ENCODE data around the gene TNRC6C.

TNRC6C gene

GRCh38 chr17:78106211-78106610, 147.7 kb downstream of the TNRC6C start:
- H3K36me3 ChIP-seq (replicated peaks in 1 of 2; ENCODE audit: control insufficient read depth in 2 of 2, insufficient read depth in 2 of 2, low read length in 2 of 2) = peaks cover 38 to 76% of the 10 kb centered on the region in 2 donors
- no peak overlapping the region for H3K23ac ChIP-seq (ENCODE audit: low read depth, low read length, poor library complexity)
- no peak overlapping the region for H3K4me2 ChIP-seq (ENCODE audit: insufficient read depth, low read length, poor library complexity, severe bottlenecking)
- no peak overlapping the region for H2BK12ac ChIP-seq (ENCODE audit: low read length)
- no peak overlapping the region for H2AFZ ChIP-seq (ENCODE audit: low read length)
- H2BK120ac ChIP-seq (ENCODE audit: low read depth, low read length) = no peak overlapping the region
- no peak overlapping the region for H3K4me3 ChIP-seq (ENCODE audit: low read length in 2 of 2)
- no peak overlapping the region for H3K18ac ChIP-seq (ENCODE audit: low read length)
- no peak overlapping the region for H3K27ac ChIP-seq (replicated peaks; ENCODE audit: low read length)
- peaks cover 1% of the 10 kb centered on the region for H3K79me1 ChIP-seq (ENCODE audit: low read depth, low read length)
- peaks cover 3% of the 10 kb centered on the region in 2 donors for H3K9me3 ChIP-seq (replicated peaks in 1 of 2; ENCODE audit: control insufficient read depth in 2 of 2, insufficient read depth in 1 of 2, low read depth in 1 of 2, low read length in 2 of 2)
- H3K4me1 ChIP-seq (ENCODE audit: control insufficient read depth in 2 of 2, insufficient read depth in 1 of 2, low read depth in 1 of 2, low read length in 2 of 2) = no peaks in the 10 kb centered on the region
- H4K91ac ChIP-seq (ENCODE audit: low read depth, low read length, poor library complexity) = no peak overlapping the region
- H4K8ac ChIP-seq (ENCODE audit: low read depth, low read length) = no peak overlapping the region
- H3K14ac ChIP-seq (ENCODE audit: low read length) = no peak overlapping the region
- no peak overlapping the region for H3K4ac ChIP-seq (ENCODE audit: low read length)
- H3K9ac ChIP-seq (ENCODE audit: low read depth, low read length, poor library complexity) = no peak overlapping the region
- no peak for DNase-seq (ENCODE audit: low spot score)
- H2AK5ac ChIP-seq (ENCODE audit: low read depth, low read length) = no peak overlapping the region
- no CpG with 5 or more reads among the region's 15 CpGs for WGBS, 2 donors (ENCODE audit: extremely low coverage in 2 of 2, insufficient read length in 2 of 2, insufficient replicate concordance in 1 of 2)
- H2BK15ac ChIP-seq (ENCODE audit: low read length) = no peak overlapping the region
- no peaks in the 10 kb centered on the region for H3K27me3 ChIP-seq (ENCODE audit: control insufficient read depth in 3 of 3, insufficient read depth in 3 of 3, low read depth in 1 of 3, low read length in 3 of 3)
- H2BK5ac ChIP-seq (ENCODE audit: low read length) = no peak overlapping the region

GRCh38 chr17:78107457-78107856, 149.0 kb downstream of the TNRC6C start:
- Histone ChIP-seq H4K8ac (ENCODE audit: low read depth, low read length) (no peak overlapping the region), H3K27ac (replicated peaks; ENCODE audit: low read length) (no peak overlapping the region)
- no CpG with 5 or more reads among the region's 10 CpGs for WGBS, 2 donors (ENCODE audit: extremely low coverage in 2 of 2, insufficient read length in 2 of 2, insufficient replicate concordance in 1 of 2)

GRCh38 chr17:78107976-78108725, 149.6 kb downstream of the TNRC6C start:
- Histone ChIP-seq H3K36me3 (replicated peaks in 1 of 2; ENCODE audit: control insufficient read depth in 2 of 2, insufficient read depth in 2 of 2, low read length in 2 of 2) (peaks cover 22 to 58% of the 10 kb centered on the region in 2 donors), H3K23ac (ENCODE audit: low read depth, low read length, poor library complexity) (no peak overlapping the region)
- WGBS, 2 donors (ENCODE audit: extremely low coverage in 2 of 2, insufficient read length in 2 of 2, insufficient replicate concordance in 1 of 2) = no CpG with 5 or more reads among the region's 21 CpGs

More at GRCh38 chr17:78107457-78107856, 149.0 kb downstream of the TNRC6C start:
- DNase-seq (ENCODE audit: low spot score) = no peak
- Histone ChIP-seq H3K79me1 (ENCODE audit: low read depth, low read length) (peaks cover 2% of the 10 kb centered on the region), H2AFZ (ENCODE audit: low read length) (no peak overlapping the region), H2AK5ac (ENCODE audit: low read depth, low read length) (no peak overlapping the region), H3K4me2 (ENCODE audit: insufficient read depth, low read length, poor library complexity, severe bottlenecking) (no peak overlapping the region), H3K4me3 (ENCODE audit: low read length in 2 of 2) (no peak overlapping the region), H3K4me1 (ENCODE audit: control insufficient read depth in 2 of 2, insufficient read depth in 1 of 2, low read depth in 1 of 2, low read length in 2 of 2) (no peaks in the 10 kb centered on the region), H3K23ac (ENCODE audit: low read depth, low read length, poor library complexity) (no peak overlapping the region), H2BK12ac (ENCODE audit: low read length) (no peak overlapping the region), H3K36me3 (replicated peaks in 1 of 2; ENCODE audit: control insufficient read depth in 2 of 2, insufficient read depth in 2 of 2, low read length in 2 of 2) (peaks cover 27 to 64% of the 10 kb centered on the region in 2 donors), H3K27me3 (ENCODE audit: control insufficient read depth in 3 of 3, insufficient read depth in 3 of 3, low read depth in 1 of 3, low read length in 3 of 3) (no peaks in the 10 kb centered on the region), H3K18ac (ENCODE audit: low read length) (no peak overlapping the region), H2BK120ac (ENCODE audit: low read depth, low read length) (no peak overlapping the region), H3K9me3 (replicated peaks in 1 of 2; ENCODE audit: control insufficient read depth in 2 of 2, insufficient read depth in 1 of 2, low read depth in 1 of 2, low read length in 2 of 2) (peaks cover 0 to under 1% of the 10 kb centered on the region in 2 donors), H3K9ac (ENCODE audit: low read depth, low read length, poor library complexity) (no peak overlapping the region), H3K4ac (ENCODE audit: low read length) (no peak overlapping the region), H3K14ac (ENCODE audit: low read length) (no peak overlapping the region), H4K91ac (ENCODE audit: low read depth, low read length, poor library complexity) (no peak overlapping the region), H2BK5ac (ENCODE audit: low read length) (no peak overlapping the region), H2BK15ac (ENCODE audit: low read length) (no peak overlapping the region)

GRCh38 chr17:78108726-78109488, 150.4 kb downstream of the TNRC6C start:
- no peaks in the 10 kb centered on the region for H3K9me3 ChIP-seq (replicated peaks in 1 of 2; ENCODE audit: control insufficient read depth in 2 of 2, insufficient read depth in 1 of 2, low read depth in 1 of 2, low read length in 2 of 2)
- H2AK5ac ChIP-seq (ENCODE audit: low read depth, low read length) = peak overlapping the region; percentile 56
- no peak overlapping the region for H2BK12ac ChIP-seq (ENCODE audit: low read length)
- H3K36me3 ChIP-seq (replicated peaks in 1 of 2; ENCODE audit: control insufficient read depth in 2 of 2, insufficient read depth in 2 of 2, low read length in 2 of 2) = peaks cover 15 to 50% of the 10 kb centered on the region in 2 donors
- no peak overlapping the region for H3K4me2 ChIP-seq (ENCODE audit: insufficient read depth, low read length, poor library complexity, severe bottlenecking)
- H3K27ac ChIP-seq (replicated peaks; ENCODE audit: low read length) = no peak overlapping the region
- no CpG with 5 or more reads among the region's 18 CpGs for WGBS, 2 donors (ENCODE audit: extremely low coverage in 2 of 2, insufficient read length in 2 of 2, insufficient replicate concordance in 1 of 2)
- peaks cover 2% of the 10 kb centered on the region for H3K79me1 ChIP-seq (ENCODE audit: low read depth, low read length)
- H3K18ac ChIP-seq (ENCODE audit: low read length) = no peak overlapping the region
- no peak overlapping the region for H2BK15ac ChIP-seq (ENCODE audit: low read length)
- no peak overlapping the region for H2BK120ac ChIP-seq (ENCODE audit: low read depth, low read length)
- no peak overlapping the region for H3K9ac ChIP-seq (ENCODE audit: low read depth, low read length, poor library complexity)
- H3K23ac ChIP-seq (ENCODE audit: low read depth, low read length, poor library complexity) = peak overlapping the region; percentile 80
- no peaks in the 10 kb centered on the region for H3K27me3 ChIP-seq (ENCODE audit: control insufficient read depth in 3 of 3, insufficient read depth in 3 of 3, low read depth in 1 of 3, low read length in 3 of 3)
- no peak overlapping the region for H3K4me3 ChIP-seq (ENCODE audit: low read length in 2 of 2)
- no peak overlapping the region for H3K14ac ChIP-seq (ENCODE audit: low read length)
- H4K8ac ChIP-seq (ENCODE audit: low read depth, low read length) = peak overlapping the region; percentile 43
- H2AFZ ChIP-seq (ENCODE audit: low read length) = no peak overlapping the region
- no peaks in the 10 kb centered on the region for H3K4me1 ChIP-seq (ENCODE audit: control insufficient read depth in 2 of 2, insufficient read depth in 1 of 2, low read depth in 1 of 2, low read length in 2 of 2)
- no peak overlapping the region for H4K91ac ChIP-seq (ENCODE audit: low read depth, low read length, poor library complexity)
- no peak for DNase-seq (ENCODE audit: low spot score)
- H2BK5ac ChIP-seq (ENCODE audit: low read length) = peak overlapping the region; percentile 75
- no peak overlapping the region for H3K4ac ChIP-seq (ENCODE audit: low read length)

More at GRCh38 chr17:78107976-78108725, 149.6 kb downstream of the TNRC6C start:
- no peak overlapping the region for H3K4ac ChIP-seq (ENCODE audit: low read length)
- no peak overlapping the region for H4K91ac ChIP-seq (ENCODE audit: low read depth, low read length, poor library complexity)
- H3K4me2 ChIP-seq (ENCODE audit: insufficient read depth, low read length, poor library complexity, severe bottlenecking) = no peak overlapping the region
- no peak overlapping the region for H3K14ac ChIP-seq (ENCODE audit: low read length)
- H3K27ac ChIP-seq (replicated peaks; ENCODE audit: low read length) = no peak overlapping the region
- no peaks in the 10 kb centered on the region for H3K4me1 ChIP-seq (ENCODE audit: control insufficient read depth in 2 of 2, insufficient read depth in 1 of 2, low read depth in 1 of 2, low read length in 2 of 2)
- no peak overlapping the region for H3K4me3 ChIP-seq (ENCODE audit: low read length in 2 of 2)
- H3K9ac ChIP-seq (ENCODE audit: low read depth, low read length, poor library complexity) = peak overlapping the region; percentile 37
- H3K9me3 ChIP-seq (replicated peaks in 1 of 2; ENCODE audit: control insufficient read depth in 2 of 2, insufficient read depth in 1 of 2, low read depth in 1 of 2, low read length in 2 of 2) = no peaks in the 10 kb centered on the region
- no peak overlapping the region for H2AFZ ChIP-seq (ENCODE audit: low read length)
- no peak overlapping the region for H3K18ac ChIP-seq (ENCODE audit: low read length)
- H2BK5ac ChIP-seq (ENCODE audit: low read length) = no peak overlapping the region
- no peaks in the 10 kb centered on the region for H3K27me3 ChIP-seq (ENCODE audit: control insufficient read depth in 3 of 3, insufficient read depth in 3 of 3, low read depth in 1 of 3, low read length in 3 of 3)
- H4K8ac ChIP-seq (ENCODE audit: low read depth, low read length) = no peak overlapping the region
- no peak overlapping the region for H2AK5ac ChIP-seq (ENCODE audit: low read depth, low read length)
- H2BK15ac ChIP-seq (ENCODE audit: low read length) = no peak overlapping the region
- no peak overlapping the region for H2BK120ac ChIP-seq (ENCODE audit: low read depth, low read length)
- DNase-seq (ENCODE audit: low spot score) = no peak
- no peak overlapping the region for H2BK12ac ChIP-seq (ENCODE audit: low read length)
- H3K79me1 ChIP-seq (ENCODE audit: low read depth, low read length) = peaks cover 2% of the 10 kb centered on the region

Data from neuronal stem cell (in vitro differentiated cells).